ENCODE measurements around the gene DNAJA4. TPM values are rescaled to one million over a fixed set of nuclear protein-coding genes. Genes with fewer than 3 reads are reported as not detected.

Gene DNAJA4
- polyA plus RNA-seq, 1 of the 3 experiments (the other 2 are of a cell fraction) = 0.03 TPM

DNA sequence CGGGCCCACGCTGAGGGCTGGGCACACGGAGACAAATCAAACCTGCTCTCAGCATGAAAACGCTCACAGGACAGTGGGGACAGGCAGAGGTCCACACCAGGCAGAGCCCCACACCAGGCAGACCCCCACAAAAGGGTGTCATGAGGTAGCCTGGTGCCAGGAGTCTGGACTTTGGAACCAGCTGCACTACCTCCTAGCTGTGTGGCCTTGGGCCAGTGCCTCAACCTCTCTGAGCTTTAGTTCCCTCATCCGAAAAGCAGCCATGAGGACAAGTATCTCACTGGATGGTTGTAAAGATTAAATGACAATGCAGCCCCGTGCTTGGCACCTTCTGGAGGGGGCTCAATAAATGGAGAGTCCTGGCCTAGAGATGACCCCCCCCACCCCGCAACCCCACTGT, 59.3 kb downstream of the DNAJA4 start:
- Histone ChIP-seq H3K79me2 (ENCODE audit: insufficient read depth) (no peaks in the 10 kb centered on the region), H3K4me1 (ENCODE audit: control insufficient read depth in 1 of 2, insufficient read depth in 2 of 2, low read depth in 1 of 2, low read length in 1 of 2) (peaks cover 3 to 26% of the 10 kb centered on the region in 2 experiments; a peak in 2 of 4 replicates), H3K4me2 (no peak overlapping the region), H3K9ac (no peak overlapping the region), H2AFZ (ENCODE audit: low read depth) (no peak overlapping the region), H3F3A (replicated peaks; ENCODE audit: insufficient read depth) (no peaks in the 10 kb centered on the region), H3K4me3 (ENCODE audit: low read depth in 2 of 2, low read length in 1 of 2) (no peak overlapping the region), H3K27ac (ENCODE audit: low read depth in 2 of 2, low read length in 1 of 2) (no peak overlapping the region), H3K27me3 (ENCODE audit: insufficient read depth) (no peaks in the 10 kb centered on the region), H3K9me2 (no peaks in the 10 kb centered on the region), H4K20me1 (ENCODE audit: insufficient read depth) (no peaks in the 10 kb centered on the region), H3K9me3 (no peaks in the 10 kb centered on the region), H3K36me3 (replicated peaks in 1 of 2; ENCODE audit: control insufficient read depth in 1 of 2, insufficient read depth in 2 of 2, low read length in 1 of 2) (no peaks in the 10 kb centered on the region)
- CTCF ChIA-PET = interaction anchor here (0.7 to 31.8 kb wide), 3 partner anchors 14 to 491 kb away, joined by 3 to 772 read pairs (median 41); no protein-coding TSS in a partner anchor
- 95% methylated on average over 6 of the region's 7 CpGs for WGBS (ENCODE audit: low lambda C conversion rate)
- DNase-seq = no peak
- POLR2A ChIA-PET = no interaction called here
- TF ChIP-seq, protein P1, sequence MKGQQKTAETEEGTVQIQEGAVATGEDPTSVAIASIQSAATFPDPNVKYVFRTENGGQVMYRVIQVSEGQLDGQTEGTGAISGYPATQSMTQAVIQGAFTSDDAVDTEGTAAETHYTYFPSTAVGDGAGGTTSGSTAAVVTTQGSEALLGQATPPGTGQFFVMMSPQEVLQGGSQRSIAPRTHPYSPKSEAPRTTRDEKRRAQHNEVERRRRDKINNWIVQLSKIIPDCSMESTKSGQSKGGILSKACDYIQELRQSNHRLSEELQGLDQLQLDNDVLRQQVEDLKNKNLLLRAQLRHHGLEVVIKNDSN (IDR thresholded peaks at IDR 0.05; ENCODE audit: borderline replicate concordance, low read depth) = no peak
- TF ChIP-seq TCF12 (IDR thresholded peaks at IDR 0.05) = no peak
- no peak for TF ChIP-seq YY1 (IDR thresholded peaks at IDR 0.05; ENCODE audit: low read depth)
- TF ChIP-seq SIN3A (IDR thresholded peaks at IDR 0.05; ENCODE audit: borderline replicate concordance, low read depth, low read length) = no peak
- TF ChIP-seq NFIC (IDR thresholded peaks at IDR 0.05; ENCODE audit: borderline replicate concordance) = no peak
- TF ChIP-seq TEAD4 (IDR thresholded peaks at IDR 0.05; ENCODE audit: borderline replicate concordance, insufficient read depth) = no peak
- no peak for TF ChIP-seq SMC3 (IDR thresholded peaks at IDR 0.05; ENCODE audit: low read depth, low read length)
- TF ChIP-seq, protein P2, sequence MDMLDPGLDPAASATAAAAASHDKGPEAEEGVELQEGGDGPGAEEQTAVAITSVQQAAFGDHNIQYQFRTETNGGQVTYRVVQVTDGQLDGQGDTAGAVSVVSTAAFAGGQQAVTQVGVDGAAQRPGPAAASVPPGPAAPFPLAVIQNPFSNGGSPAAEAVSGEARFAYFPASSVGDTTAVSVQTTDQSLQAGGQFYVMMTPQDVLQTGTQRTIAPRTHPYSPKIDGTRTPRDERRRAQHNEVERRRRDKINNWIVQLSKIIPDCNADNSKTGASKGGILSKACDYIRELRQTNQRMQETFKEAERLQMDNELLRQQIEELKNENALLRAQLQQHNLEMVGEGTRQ (IDR thresholded peaks at IDR 0.05; ENCODE audit: borderline replicate concordance, low read depth, low read length) = no peak
- TF ChIP-seq MEF2A (IDR thresholded peaks at IDR 0.05; ENCODE audit: borderline replicate concordance, low read depth) = no peak
- TF ChIP-seq RXRA (IDR thresholded peaks at IDR 0.05; ENCODE audit: borderline replicate concordance, low read depth) = no peak
- no peak for TF ChIP-seq EZH2phosphoT487 (IDR thresholded peaks at IDR 0.05; ENCODE audit: borderline replicate concordance, low read depth)
- TF ChIP-seq, protein P3, sequence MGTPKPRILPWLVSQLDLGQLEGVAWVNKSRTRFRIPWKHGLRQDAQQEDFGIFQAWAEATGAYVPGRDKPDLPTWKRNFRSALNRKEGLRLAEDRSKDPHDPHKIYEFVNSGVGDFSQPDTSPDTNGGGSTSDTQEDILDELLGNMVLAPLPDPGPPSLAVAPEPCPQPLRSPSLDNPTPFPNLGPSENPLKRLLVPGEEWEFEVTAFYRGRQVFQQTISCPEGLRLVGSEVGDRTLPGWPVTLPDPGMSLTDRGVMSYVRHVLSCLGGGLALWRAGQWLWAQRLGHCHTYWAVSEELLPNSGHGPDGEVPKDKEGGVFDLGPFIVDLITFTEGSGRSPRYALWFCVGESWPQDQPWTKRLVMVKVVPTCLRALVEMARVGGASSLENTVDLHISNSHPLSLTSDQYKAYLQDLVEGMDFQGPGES (IDR thresholded peaks at IDR 0.05; ENCODE audit: low read depth, low read length) = no peak
- TF ChIP-seq, protein P4, sequence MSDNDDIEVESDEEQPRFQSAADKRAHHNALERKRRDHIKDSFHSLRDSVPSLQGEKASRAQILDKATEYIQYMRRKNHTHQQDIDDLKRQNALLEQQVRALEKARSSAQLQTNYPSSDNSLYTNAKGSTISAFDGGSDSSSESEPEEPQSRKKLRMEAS (IDR thresholded peaks at IDR 0.05; ENCODE audit: low read depth) = no peak
- no peak for TF ChIP-seq FOSL2 (IDR thresholded peaks at IDR 0.05; ENCODE audit: borderline replicate concordance, low read depth)
- TF ChIP-seq TAF1 (IDR thresholded peaks at IDR 0.05; ENCODE audit: borderline replicate concordance, low read depth, low read length) = no peak
- TF ChIP-seq GABPA (IDR thresholded peaks at IDR 0.05; ENCODE audit: low read depth) = no peak
- no peak for TF ChIP-seq NRF1 (IDR thresholded peaks at IDR 0.05; ENCODE audit: low read depth, low read length)
- no peak for TF ChIP-seq RCOR1 (IDR thresholded peaks at IDR 0.05; ENCODE audit: low read length)
- TF ChIP-seq POLR2AphosphoS5 (IDR thresholded peaks at IDR 0.05; ENCODE audit: low read depth, low read length) = no peak
